T-helper 2 cell treated with Interferon-gamma antibody and Interleukin-4, amounts not matched to agents 5 μg/mL and 100 μg/mL, for 36 hours (primary cell): ENCODE results near the gene GABPA.

Experiments
- DNase-seq: peaks from one replicate; pipeline ENCODE4 v3.0.0; 2021; ENCODE audit warnings: low spot score
- H3K27ac Mint-ChIP-seq: one replicate; pipeline ENCODE4 v1.8.0; 2021; ENCODE audit warnings: mild to moderate bottlenecking, mixed read lengths
- H3K27me3 Mint-ChIP-seq: one replicate; pipeline ENCODE4 v1.8.0; 2021; ENCODE audit warnings: low read depth, mixed read lengths
- H3K36me3 Mint-ChIP-seq: one replicate; pipeline ENCODE4 v1.8.0; 2021; ENCODE audit warnings: low read depth, mixed read lengths
- H3K4me1 Mint-ChIP-seq: one replicate; pipeline ENCODE4 v1.8.0; 2021; ENCODE audit warnings: low read depth, mixed read lengths
- H3K4me3 Mint-ChIP-seq: one replicate; pipeline ENCODE4 v1.8.0; 2022; ENCODE audit warnings: mild to moderate bottlenecking, moderate library complexity, mixed read lengths
- H3K9me3 Mint-ChIP-seq: one replicate; pipeline ENCODE4 v1.8.0; 2021; ENCODE audit warnings: mixed read lengths

GABPA gene

GRCh38 chr21:25721987-25722386 is 12.8 kb upstream of the GABPA start:
- peaks cover 42% of the 10 kb centered on the region for H3K36me3 Mint-ChIP-seq
- no peak overlapping the region for H3K27ac Mint-ChIP-seq

GRCh38 chr21:25722631-25723030 is 12.1 kb upstream of the GABPA start:
- no peak for DNase-seq
- H3K27ac Mint-ChIP-seq, result peak overlapping the region; percentile 15
- H3K9me3 Mint-ChIP-seq, result no peaks in the 10 kb centered on the region
- no peaks in the 10 kb centered on the region for H3K27me3 Mint-ChIP-seq
- no peak overlapping the region for H3K4me3 Mint-ChIP-seq
- H3K36me3 Mint-ChIP-seq, result peaks cover 43% of the 10 kb centered on the region
- H3K4me1 Mint-ChIP-seq, result peaks cover 3% of the 10 kb centered on the region

More at GRCh38 chr21:25721987-25722386, 12.8 kb upstream of the GABPA start:
- Mint-ChIP-seq H3K4me3 (no peak overlapping the region), H3K9me3 (no peaks in the 10 kb centered on the region), H3K4me1 (peaks cover 3% of the 10 kb centered on the region), H3K27me3 (no peaks in the 10 kb centered on the region)
- DNase-seq, result no peak

- H3K4me1 Mint-ChIP-seq, result peaks cover 26% of the 10 kb centered on the region
- peak overlapping the region; percentile 16 for H3K4me3 Mint-ChIP-seq
- DNase-seq, result no peak
- no peaks in the 10 kb centered on the region for H3K9me3 Mint-ChIP-seq
- no peak overlapping the region for H3K27ac Mint-ChIP-seq
- peaks cover 34% of the 10 kb centered on the region for H3K36me3 Mint-ChIP-seq
- no peaks in the 10 kb centered on the region for H3K27me3 Mint-ChIP-seq
Measured at GRCh38 chr21:25732091-25732760, 2.5 kb upstream of the GABPA start.

GRCh38 chr21:25733859-25734653 is 716 bp upstream of the GABPA start:
- Mint-ChIP-seq H3K27me3 (no peaks in the 10 kb centered on the region), H3K27ac (peak overlapping the region; percentile 100), H3K4me3 (peak overlapping the region; percentile 99), H3K4me1 (peaks cover 30% of the 10 kb centered on the region), H3K36me3 (peaks cover 25% of the 10 kb centered on the region), H3K9me3 (no peaks in the 10 kb centered on the region)
- peak; percentile 42 for DNase-seq

- peaks cover 22% of the 10 kb centered on the region for H3K36me3 Mint-ChIP-seq
- H3K4me3 Mint-ChIP-seq, result peak overlapping the region; percentile 99
- no peaks in the 10 kb centered on the region for H3K9me3 Mint-ChIP-seq
- H3K4me1 Mint-ChIP-seq, result peaks cover 30% of the 10 kb centered on the region
- no peak for DNase-seq
- H3K27me3 Mint-ChIP-seq, result no peaks in the 10 kb centered on the region
- peak overlapping the region; percentile 100 for H3K27ac Mint-ChIP-seq
Measured at GRCh38 chr21:25734654-25734903, 193 bp upstream of the GABPA start.

GRCh38 chr21:25735646-25736597 is 1.1 kb downstream of the GABPA start:
- Mint-ChIP-seq H3K27ac (peak overlapping the region; percentile 96), H3K9me3 (no peaks in the 10 kb centered on the region), H3K27me3 (no peaks in the 10 kb centered on the region), H3K4me1 (peaks cover 28% of the 10 kb centered on the region), H3K4me3 (peak overlapping the region; percentile 89), H3K36me3 (peaks cover 17% of the 10 kb centered on the region)
- peak; percentile 80 for DNase-seq

- DNase-seq, result no peak
- no peaks in the 10 kb centered on the region for H3K27me3 Mint-ChIP-seq
- peaks cover 18% of the 10 kb centered on the region for H3K36me3 Mint-ChIP-seq
- peaks cover 30% of the 10 kb centered on the region for H3K4me1 Mint-ChIP-seq
- H3K27ac Mint-ChIP-seq, result no peak overlapping the region
- no peaks in the 10 kb centered on the region for H3K9me3 Mint-ChIP-seq
- H3K4me3 Mint-ChIP-seq, result no peak overlapping the region
Measured at GRCh38 chr21:25737421-25737820, 2.6 kb downstream of the GABPA start.

GRCh38 chr21:25742900-25743299 is 8.1 kb downstream of the GABPA start:
- H3K27ac Mint-ChIP-seq, result no peak overlapping the region

GRCh38 chr21:25744854-25745253 is 10.1 kb downstream of the GABPA start:
- no peaks in the 10 kb centered on the region for H3K27me3 Mint-ChIP-seq
- H3K4me1 Mint-ChIP-seq, result peaks cover 10% of the 10 kb centered on the region
- H3K9me3 Mint-ChIP-seq, result no peaks in the 10 kb centered on the region
- no peak for DNase-seq
- H3K27ac Mint-ChIP-seq, result no peak overlapping the region
- H3K36me3 Mint-ChIP-seq, result peaks cover 27% of the 10 kb centered on the region
- no peak overlapping the region for H3K4me3 Mint-ChIP-seq

More at GRCh38 chr21:25742900-25743299, 8.1 kb downstream of the GABPA start:
- Mint-ChIP-seq H3K9me3 (no peaks in the 10 kb centered on the region), H3K4me1 (peaks cover 7% of the 10 kb centered on the region), H3K36me3 (peaks cover 21% of the 10 kb centered on the region), H3K4me3 (no peak overlapping the region), H3K27me3 (no peaks in the 10 kb centered on the region)
- no peak for DNase-seq

GRCh38 chr21:25750085-25750484 is 15.3 kb downstream of the GABPA start:
- Mint-ChIP-seq H3K4me1 (peaks cover 14% of the 10 kb centered on the region), H3K9me3 (no peaks in the 10 kb centered on the region), H3K36me3 (peaks cover 43% of the 10 kb centered on the region), H3K4me3 (peak overlapping the region; percentile 37), H3K27me3 (no peaks in the 10 kb centered on the region), H3K27ac (peak overlapping the region; percentile 81)
- no peak for DNase-seq

- Mint-ChIP-seq H3K9me3 (no peaks in the 10 kb centered on the region), H3K27ac (no peak overlapping the region), H3K4me1 (peaks cover 31% of the 10 kb centered on the region), H3K4me3 (no peak overlapping the region), H3K36me3 (peaks cover 51% of the 10 kb centered on the region), H3K27me3 (no peaks in the 10 kb centered on the region)
- no peak for DNase-seq
Measured at GRCh38 chr21:25752416-25752815, 17.6 kb downstream of the GABPA start.

- no peak for DNase-seq
- Mint-ChIP-seq H3K9me3 (no peaks in the 10 kb centered on the region), H3K4me3 (no peak overlapping the region), H3K4me1 (peaks cover 20% of the 10 kb centered on the region), H3K36me3 (peaks cover 62% of the 10 kb centered on the region), H3K27me3 (no peaks in the 10 kb centered on the region), H3K27ac (peak overlapping the region; percentile 48)
Measured at GRCh38 chr21:25756190-25756932, 21.6 kb downstream of the GABPA start.

- Mint-ChIP-seq H3K9me3 (no peaks in the 10 kb centered on the region), H3K36me3 (peaks cover 55% of the 10 kb centered on the region)
Measured at GRCh38 chr21:25757531-25757930, 22.8 kb downstream of the GABPA start.

More at GRCh38 chr21:25757531-25757930, 22.8 kb downstream of the GABPA start:
- H3K27me3 Mint-ChIP-seq, result no peaks in the 10 kb centered on the region
- H3K4me1 Mint-ChIP-seq, result peaks cover 18% of the 10 kb centered on the region
- H3K4me3 Mint-ChIP-seq, result no peak overlapping the region
- DNase-seq, result no peak
- no peak overlapping the region for H3K27ac Mint-ChIP-seq
